Esophagus squamous epithelium (tissue), 4 donors: ENCODE results near the gene PLXND1.

Source experiments
- POLR2A ChIP-seq, 4 donors: fragments of 450-650 bp; IDR thresholded peaks; one replicate each; pipeline ENCODE4 v1.6.1; 2017; ENCODE audit warnings: antibody characterized with exemption in 4 of 4, mild to moderate bottlenecking in 4 of 4, moderate library complexity in 3 of 4
- TF ChIP-seq, protein P1 (sequence below), 6 experiments: fragments of 450-650 bp in 4 of 6; fragments of 200-600 bp in 2 of 6; sonication (generic) in 2 of 6; IDR thresholded peaks; one replicate each; pipeline ENCODE4 v1.5.1; 2016 to 2019; ENCODE audit warnings: antibody characterized with exemption in 6 of 6, mild to moderate bottlenecking in 4 of 6, moderate library complexity in 4 of 6

DNA sequence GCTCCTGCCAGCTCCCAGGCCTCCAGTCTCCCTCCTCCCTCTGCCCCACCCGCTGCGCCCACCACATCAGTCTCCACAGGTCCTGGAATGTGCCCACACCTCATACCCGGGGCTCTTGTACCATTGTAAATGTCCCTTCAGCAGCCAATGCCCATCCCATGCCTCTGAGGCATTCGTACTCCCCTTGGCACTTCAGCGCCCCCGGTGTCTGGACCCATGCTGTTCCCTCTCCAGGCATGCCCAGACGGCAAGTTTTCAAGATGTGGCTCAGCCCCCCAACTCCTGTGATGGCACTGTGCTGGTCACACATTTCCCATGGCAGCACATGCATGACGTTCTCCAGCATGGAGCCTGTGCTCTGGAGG is 13.3 kb downstream of the PLXND1 start:
- TF ChIP-seq, protein P1, sequence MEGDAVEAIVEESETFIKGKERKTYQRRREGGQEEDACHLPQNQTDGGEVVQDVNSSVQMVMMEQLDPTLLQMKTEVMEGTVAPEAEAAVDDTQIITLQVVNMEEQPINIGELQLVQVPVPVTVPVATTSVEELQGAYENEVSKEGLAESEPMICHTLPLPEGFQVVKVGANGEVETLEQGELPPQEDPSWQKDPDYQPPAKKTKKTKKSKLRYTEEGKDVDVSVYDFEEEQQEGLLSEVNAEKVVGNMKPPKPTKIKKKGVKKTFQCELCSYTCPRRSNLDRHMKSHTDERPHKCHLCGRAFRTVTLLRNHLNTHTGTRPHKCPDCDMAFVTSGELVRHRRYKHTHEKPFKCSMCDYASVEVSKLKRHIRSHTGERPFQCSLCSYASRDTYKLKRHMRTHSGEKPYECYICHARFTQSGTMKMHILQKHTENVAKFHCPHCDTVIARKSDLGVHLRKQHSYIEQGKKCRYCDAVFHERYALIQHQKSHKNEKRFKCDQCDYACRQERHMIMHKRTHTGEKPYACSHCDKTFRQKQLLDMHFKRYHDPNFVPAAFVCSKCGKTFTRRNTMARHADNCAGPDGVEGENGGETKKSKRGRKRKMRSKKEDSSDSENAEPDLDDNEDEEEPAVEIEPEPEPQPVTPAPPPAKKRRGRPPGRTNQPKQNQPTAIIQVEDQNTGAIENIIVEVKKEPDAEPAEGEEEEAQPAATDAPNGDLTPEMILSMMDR (IDR thresholded peaks at IDR 0.05) = no peak
- TF ChIP-seq POLR2A (IDR thresholded peaks at IDR 0.05) = no peak
